Activated T-cell treated with anti-CD3 and anti-CD28 coated beads, Interleukin-2, amount 50 U/mL, for 4 hours (primary cell): ENCODE measurements around the gene TNFAIP3. TPM values are rescaled to one million over a fixed set of nuclear protein-coding genes. Genes with fewer than 3 reads are reported as not detected.

ENCODE experiments used
- total RNA-seq, 3 donors: library from RNA; stranded (reverse); gene quantifications; one replicate each; pipeline ENCODE4 v1.2.1, GENCODE V29; 2021

The TNFAIP3 gene
- total RNA-seq, 3 donors from 2014 or later, result 254 to 441 (median 334) TPM

Other genes starting within 250 kb of the TNFAIP3 start
- 1 to 10 TPM; 1.0 to 2.0 (median 1.8) TPM for gene PERP, start 240.2 kb downstream of the TNFAIP3 start, total RNA-seq